Erythroblast (primary cell): ENCODE data around the gene CNDP1.

Experiments used
- GATA1 ChIP-seq: IDR thresholded peaks from 2 replicates; pipeline ENCODE4 v1.6.1; 2011; ENCODE audit warnings: low read depth, mild to moderate bottlenecking, control low read depth, low read length, moderate library complexity
- POLR2A ChIP-seq: IDR thresholded peaks from 2 replicates; pipeline ENCODE4 v1.6.1; 2011; ENCODE audit warnings: mild to moderate bottlenecking, low read length

DNA sequence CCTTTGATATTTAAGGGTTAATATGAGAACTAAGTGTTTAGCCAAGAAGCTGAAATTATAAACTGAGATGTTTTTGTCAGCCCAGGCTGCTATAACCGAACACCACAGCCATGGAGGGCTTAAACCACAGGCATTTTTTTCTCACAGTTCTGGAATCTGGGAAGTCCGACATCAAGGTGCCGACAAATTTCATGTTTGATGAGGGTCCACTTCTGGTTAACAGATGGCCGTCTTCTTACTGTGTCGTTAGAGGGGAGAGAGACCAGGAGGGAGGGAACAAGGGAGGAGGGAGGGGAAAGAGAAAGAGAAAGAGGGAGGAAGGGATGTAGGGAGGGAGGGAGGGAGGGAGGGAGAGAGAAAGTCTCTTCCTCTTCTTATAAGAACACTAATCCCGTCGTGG, 44.6 kb upstream of the CNDP1 start:
- TF ChIP-seq POLR2A: no peak
- no peak for TF ChIP-seq GATA1
